Skeletal muscle cell (primary cell): ENCODE data around the gene GRIN1.

Source experiments
- DNase-seq: peaks from one replicate; pipeline ENCODE4 v3.0.0-alpha.2; 2010; ENCODE audit warnings: low read depth
- H3K4me3 ChIP-seq: 2 replicates; pipeline ENCODE4 v1.5.1; 2011; ENCODE audit warnings: low read depth, mild to moderate bottlenecking, control low read depth, low read length, moderate library complexity

Gene GRIN1

DNA sequence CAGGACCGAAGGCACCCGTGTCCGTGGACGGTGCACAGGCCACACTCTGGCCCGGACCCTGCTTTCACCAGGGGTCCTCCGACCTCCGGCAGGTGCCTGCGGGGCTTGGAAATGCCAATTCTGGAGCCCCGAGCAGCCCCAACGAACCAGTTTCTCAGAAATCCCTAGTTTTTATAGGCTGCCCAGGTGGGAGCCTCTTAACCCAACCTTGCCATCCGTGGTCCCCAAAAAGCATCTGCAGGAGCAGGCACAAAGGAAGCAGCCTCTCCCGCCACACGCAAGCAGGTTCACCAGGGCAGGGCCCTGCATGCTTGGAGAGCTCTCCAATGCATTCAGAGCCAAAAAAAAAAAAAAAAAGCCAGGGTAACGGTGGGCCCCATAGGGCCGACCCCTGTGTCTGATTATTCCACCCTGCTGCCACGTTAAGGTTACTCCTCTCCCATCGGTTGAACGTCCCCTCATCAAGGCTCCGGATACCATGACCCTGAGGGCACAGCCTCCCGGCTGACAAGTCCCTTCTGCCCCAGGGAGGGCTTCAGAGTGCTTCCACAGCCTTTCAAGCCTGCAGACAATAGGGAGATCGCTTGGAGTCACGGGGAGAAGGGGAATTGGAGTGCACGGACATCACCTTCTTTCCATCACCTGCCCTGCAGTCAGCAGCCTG, 62.4 kb downstream of the GRIN1 start:
- no peak for DNase-seq
- peak overlapping the region; percentile 73 for H3K4me3 ChIP-seq

- DNase-seq, result no peak
- no peak overlapping the region for H3K4me3 ChIP-seq
Measured at GRCh38 chr9:137202966-137203365, 64.0 kb downstream of the GRIN1 start.

GRCh38 chr9:137204731-137205125, 65.8 kb downstream of the GRIN1 start:
- peak overlapping the region; percentile 93 for H3K4me3 ChIP-seq
- DNase-seq, result no peak

- DNase-seq, result peak; percentile 32
- peak within 1 kb of the TSS; percentile 93 for H3K4me3 ChIP-seq
Measured at GRCh38 chr9:137205126-137206069, 66.4 kb downstream of the GRIN1 start, which contains the start of the genes NDOR1 and TMEM203. NDOR1 (plus strand) TSS chr9:137205700; CDS start chr9:137205778, 78 bp downstream. TMEM203 (minus strand) TSS chr9:137205648; CDS start chr9:137205414, 234 bp downstream.

GRCh38 chr9:137206602-137207001, 67.6 kb downstream of the GRIN1 start:
- peak overlapping the region; percentile 93 for H3K4me3 ChIP-seq
- DNase-seq, result no peak

- H3K4me3 ChIP-seq, result no peak overlapping the region
- DNase-seq, result no peak
Measured at GRCh38 chr9:137211532-137211931, 72.6 kb downstream of the GRIN1 start.

DNA sequence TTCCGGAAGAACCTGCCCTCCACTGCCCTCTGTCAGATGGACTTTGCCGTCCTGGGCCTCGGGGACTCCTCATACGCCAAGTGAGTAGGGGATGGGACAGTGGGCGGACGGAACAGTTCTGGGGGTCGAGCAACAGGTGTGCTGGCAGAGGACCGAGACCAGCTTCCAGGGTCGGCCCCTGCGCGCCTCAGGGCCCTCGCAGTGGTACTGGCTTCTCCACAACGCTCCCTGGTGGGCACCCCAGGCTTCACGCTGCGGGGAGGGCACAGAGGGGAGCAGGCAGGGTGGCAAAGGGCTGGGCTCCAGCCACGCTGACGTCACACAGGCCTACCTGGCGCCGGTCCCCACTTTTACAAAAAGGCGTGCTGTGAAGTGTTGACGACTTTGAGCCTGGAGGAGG, 73.6 kb downstream of the GRIN1 start:
- no peak overlapping the region for H3K4me3 ChIP-seq
- DNase-seq, result no peak

GRCh38 chr9:137213160-137214060, 74.5 kb downstream of the GRIN1 start:
- no peak overlapping the region for H3K4me3 ChIP-seq
- no peak for DNase-seq

GRCh38 chr9:137214620-137215019, 75.7 kb downstream of the GRIN1 start:
- no peak for DNase-seq
- no peak overlapping the region for H3K4me3 ChIP-seq

DNA sequence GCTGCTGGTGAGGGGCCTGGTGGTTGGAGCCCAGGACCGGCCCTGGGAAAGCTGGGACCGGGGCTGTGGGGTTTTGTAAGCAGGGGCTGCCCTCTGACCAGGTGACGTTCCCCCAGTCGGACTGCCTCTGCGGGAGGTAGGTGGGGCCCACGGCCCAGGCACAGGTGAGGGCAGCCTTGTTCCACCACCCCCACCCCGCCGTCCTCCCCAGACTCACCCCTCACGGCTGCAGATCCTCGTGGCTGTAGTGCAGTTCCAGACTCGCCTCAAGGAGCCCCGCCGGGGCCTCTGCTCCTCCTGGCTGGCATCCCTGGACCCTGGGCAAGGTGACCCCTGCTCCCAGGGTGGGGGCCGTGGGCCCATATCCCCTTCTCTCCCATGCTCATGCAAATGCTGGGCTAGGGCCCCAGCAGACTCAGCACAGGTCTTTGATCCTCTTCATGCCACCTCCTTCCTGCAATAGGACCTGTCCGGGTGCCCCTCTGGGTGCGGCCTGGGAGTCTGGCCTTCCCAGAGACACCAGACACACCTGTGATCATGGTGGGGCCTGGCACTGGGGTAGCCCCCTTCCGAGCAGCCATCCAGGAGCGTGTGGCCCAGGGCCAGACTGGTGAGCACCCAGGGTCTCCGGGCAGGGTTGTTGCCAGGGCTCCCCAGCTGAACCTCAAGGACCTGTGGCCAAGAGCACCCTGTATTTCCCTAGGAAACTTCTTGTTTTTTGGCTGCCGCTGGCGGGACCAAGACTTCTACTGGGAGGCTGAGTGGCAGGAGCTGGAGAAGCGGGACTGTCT, 76.4 kb downstream of the GRIN1 start:
- no peak overlapping the region for H3K4me3 ChIP-seq
- no peak for DNase-seq

GRCh38 chr9:137216188-137216965, 77.4 kb downstream of the GRIN1 start:
- no peak for DNase-seq
- H3K4me3 ChIP-seq, result no peak overlapping the region

GRCh38 chr9:137217276-137218211, 78.6 kb downstream of the GRIN1 start:
- H3K4me3 ChIP-seq, result no peak overlapping the region
- DNase-seq, result no peak

- DNase-seq, result no peak
- H3K4me3 ChIP-seq, result no peak overlapping the region
Measured at GRCh38 chr9:137218212-137218753, 79.3 kb downstream of the GRIN1 start.
